GM19240 (cell line): ENCODE measurements around the gene DHX57.

ENCODE experiments used
- DNase-seq: peaks from one replicate; pipeline ENCODE4 v3.0.0; 2011; ENCODE audit warnings: low spot score; ENCODE audit not compliant: insufficient read length

Gene DHX57

GRCh38 chr2:38875576-38876367 lies at the start of gene DHX57, which contains the start of gene MORN2:
DHX57 (minus strand) TSS chr2:38875934; CDS start chr2:38868405, 7,529 bp downstream.
MORN2 (plus strand) TSS chr2:38875976.
- DNase-seq, result peak; percentile 87

GRCh38 chr2:38922902-38923301 lies 47.2 kb upstream of the DHX57 start:
- DNase-seq, result no peak

GRCh38 chr2:38922389-38922788 lies 46.7 kb upstream of the DHX57 start:
- DNase-seq, result no peak

- no peak for DNase-seq
Measured at GRCh38 chr2:38912619-38913018, 36.9 kb upstream of the DHX57 start.

GRCh38 chr2:38911191-38911590 lies 35.5 kb upstream of the DHX57 start:
- no peak for DNase-seq

GRCh38 chr2:38909872-38910271 lies 34.1 kb upstream of the DHX57 start:
- DNase-seq, result no peak

- DNase-seq, result peak; percentile 12
Measured at GRCh38 chr2:38907743-38908562, 32.2 kb upstream of the DHX57 start.

GRCh38 chr2:38907242-38907641 lies 31.5 kb upstream of the DHX57 start:
- DNase-seq, result no peak

GRCh38 chr2:38905251-38905650 lies 29.5 kb upstream of the DHX57 start:
- no peak for DNase-seq

GRCh38 chr2:38900726-38901125 lies 25.0 kb upstream of the DHX57 start:
- no peak for DNase-seq

- DNase-seq, result no peak
Measured at GRCh38 chr2:38898256-38898655, 22.5 kb upstream of the DHX57 start.

- no peak for DNase-seq
Measured at GRCh38 chr2:38892819-38893218, 17.1 kb upstream of the DHX57 start.

GRCh38 chr2:38889575-38889974 lies 13.8 kb upstream of the DHX57 start, which contains the start of gene ARHGEF33:
ARHGEF33 (plus strand) TSS chr2:38889875; CDS start chr2:38919448, 29,573 bp downstream.
- DNase-seq, result no peak

GRCh38 chr2:38889045-38889444 lies 13.3 kb upstream of the DHX57 start:
- DNase-seq, result no peak

- no peak for DNase-seq
Measured at GRCh38 chr2:38887902-38888554, 12.3 kb upstream of the DHX57 start.

- no peak for DNase-seq
Measured at GRCh38 chr2:38887347-38887746, 11.6 kb upstream of the DHX57 start.

GRCh38 chr2:38886063-38886462 lies 10.3 kb upstream of the DHX57 start:
- DNase-seq, result no peak

GRCh38 chr2:38876407-38876806 lies 673 bp upstream of the DHX57 start:
- DNase-seq, result no peak

GRCh38 chr2:38875227-38875575 lies 533 bp downstream of the DHX57 start:
- DNase-seq, result no peak

- DNase-seq, result no peak
Measured at GRCh38 chr2:38873763-38874162, 2.0 kb downstream of the DHX57 start.

- no peak for DNase-seq
Measured at GRCh38 chr2:38871432-38871831, 4.3 kb downstream of the DHX57 start.
